Cardiac septum (tissue), 1 donor: Measurements from ENCODE around the gene PROC. TPM values are rescaled to one million over a fixed set of nuclear protein-coding genes. Genes with fewer than 3 reads are reported as not detected.
"Not testable (repeated sequence)": the region's sequence is repeated elsewhere in the genome, so short reads cannot be mapped to it uniquely, and the experiment has no call there.

ENCODE experiments used
- DNase-seq: peaks from one replicate; pipeline ENCODE4 v3.0.0-alpha.2; 2020; ENCODE audit warnings: low spot score
- intact Hi-C: fragments of 100-400 bp; cut with DNase I; formaldehyde crosslinking; loops from one replicate; pipeline ENCODE4 v1.14.0; 2022
- total RNA-seq: library from RNA; stranded (reverse); fragmentation: NEBNext Ultra II Directional; extraction: Animal tissue kit (Norgen Biotek cat#: 25700); gene quantifications from one replicate; pipeline ENCODE4 v1.2.1, GENCODE V29; 2021
- donor health status: DM: no; HTN: no; CAD: no.

Gene PROC
- total RNA-seq, 1 donor from 2014 or later = not detected

DNA sequence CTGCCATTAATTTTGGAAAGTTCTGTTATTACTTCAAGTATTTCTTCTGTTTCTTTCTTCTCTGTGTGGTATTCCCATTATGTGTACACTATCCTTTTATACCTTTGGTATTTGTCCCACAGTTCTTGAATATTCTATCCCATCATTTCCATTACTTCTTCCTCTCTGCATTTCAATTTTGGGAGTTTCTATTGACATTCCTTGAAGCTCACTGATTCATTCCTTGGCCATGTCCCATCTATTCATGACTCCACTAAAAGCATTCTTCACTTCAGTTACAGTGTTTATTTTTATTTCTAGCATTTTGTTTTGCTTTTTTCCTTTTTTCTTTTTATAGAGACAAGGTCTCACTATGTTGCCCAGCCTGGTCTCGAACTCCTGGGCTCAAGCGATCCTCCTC lies 30.3 kb downstream of the PROC start:
- intact Hi-C loops = no loop called here

DNA sequence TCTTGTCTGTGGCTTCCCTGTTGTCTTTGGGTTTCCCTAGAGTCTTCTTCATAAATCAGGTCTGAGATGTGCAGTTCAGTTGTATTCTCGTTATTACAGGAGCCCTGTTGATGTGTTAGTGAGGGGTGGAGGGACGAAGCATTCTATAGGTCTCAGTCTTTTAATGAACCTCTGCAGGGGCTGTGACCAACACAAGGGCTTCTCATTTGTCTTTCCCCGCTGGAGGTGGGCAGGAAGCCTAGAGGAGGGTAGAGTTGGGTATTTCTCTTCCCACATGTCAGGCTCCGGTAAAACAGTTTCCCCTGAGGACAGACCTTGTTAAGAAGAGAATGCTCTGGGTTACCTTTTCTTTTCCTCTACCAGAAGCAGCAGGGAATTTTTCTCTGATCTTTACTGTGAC lies 31.2 kb downstream of the PROC start:
- no peak for DNase-seq
- intact Hi-C loops = no loop called here

More for the DNA sequence above, 30.3 kb downstream of the PROC start:
- DNase-seq = no peak

DNA sequence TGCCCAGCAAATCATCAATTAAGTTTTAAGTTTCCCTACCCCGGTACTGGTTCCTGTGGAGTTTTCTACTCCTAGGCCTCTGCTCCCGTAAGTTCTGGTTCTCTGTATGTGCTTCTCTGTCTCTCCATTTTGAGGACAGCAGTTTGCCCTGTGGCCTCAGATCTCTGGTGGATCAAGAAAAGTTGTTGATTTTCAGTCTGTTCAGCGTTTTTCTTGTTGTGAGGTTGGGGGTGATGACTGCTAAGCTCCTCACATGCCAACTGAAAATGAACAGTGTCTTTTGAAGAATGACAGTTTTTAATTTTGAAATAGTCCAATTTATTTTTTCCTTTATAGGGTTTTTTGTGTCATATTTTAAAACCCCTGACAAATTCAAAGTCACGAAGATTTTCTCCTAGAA lies 31.7 kb downstream of the PROC start:
- no peak for DNase-seq
- intact Hi-C loops = no loop called here

DNA sequence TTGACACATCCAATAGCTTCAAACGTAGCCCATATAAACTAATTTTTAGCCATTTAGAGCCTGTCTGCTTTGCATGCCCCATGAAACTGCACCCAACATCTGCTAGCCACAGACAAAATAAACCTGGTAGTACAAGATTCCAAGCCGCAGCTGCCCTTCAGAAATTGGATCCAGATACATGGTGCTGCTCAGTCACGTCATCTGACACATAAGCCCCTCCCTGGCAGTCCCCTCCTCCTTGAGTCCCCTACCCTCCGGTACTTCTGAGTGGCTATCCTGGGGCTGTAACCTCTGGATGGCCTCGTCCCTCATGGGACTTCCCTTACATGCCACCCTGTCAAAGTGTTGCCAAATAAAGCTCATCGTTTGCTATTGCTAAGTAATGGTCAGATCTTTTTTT lies 33.8 kb downstream of the PROC start:
- intact Hi-C loops = no loop called here
- no peak for DNase-seq

DNA sequence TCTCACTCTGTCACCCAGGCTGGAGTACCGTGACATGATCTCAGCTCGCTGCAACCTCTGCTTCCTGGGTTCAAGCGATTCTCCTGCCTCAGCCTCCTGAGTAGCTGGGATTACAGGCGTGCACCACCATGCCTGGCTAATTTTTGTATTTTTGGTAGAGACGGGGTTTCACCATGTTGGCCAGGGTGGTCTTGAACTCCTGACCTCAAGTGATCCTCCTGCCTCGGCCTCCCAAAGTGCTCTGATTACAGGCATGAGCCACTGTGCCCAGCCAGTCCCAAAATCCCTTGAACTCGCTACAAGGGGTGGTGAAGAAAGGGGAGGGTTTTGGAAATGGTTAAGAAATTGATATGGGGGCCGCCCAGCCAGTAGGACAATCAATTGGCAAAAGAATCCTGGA lies 34.2 kb downstream of the PROC start:
- DNase-seq, intact Hi-C loops: not testable (repeated sequence)

DNA sequence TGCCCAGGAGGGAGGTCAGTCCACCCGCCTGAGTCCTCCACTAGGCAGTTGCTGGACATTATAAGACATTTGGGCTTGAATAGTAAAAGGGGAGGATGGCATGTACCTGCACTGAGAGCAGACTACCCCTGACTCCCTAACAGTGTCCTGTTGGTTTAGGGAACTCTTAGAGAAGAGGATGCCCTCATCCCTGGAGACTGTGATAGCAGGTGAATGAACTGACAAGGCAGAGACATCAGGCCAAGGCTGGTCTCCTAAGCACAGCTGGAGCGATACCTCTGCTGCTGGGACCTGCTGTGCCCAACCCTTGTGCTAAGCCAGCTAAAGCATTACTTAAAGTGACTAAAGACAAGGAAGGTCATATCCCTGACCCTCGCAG lies 34.8 kb downstream of the PROC start:
- no peak for DNase-seq
- intact Hi-C loops = no loop called here

DNA sequence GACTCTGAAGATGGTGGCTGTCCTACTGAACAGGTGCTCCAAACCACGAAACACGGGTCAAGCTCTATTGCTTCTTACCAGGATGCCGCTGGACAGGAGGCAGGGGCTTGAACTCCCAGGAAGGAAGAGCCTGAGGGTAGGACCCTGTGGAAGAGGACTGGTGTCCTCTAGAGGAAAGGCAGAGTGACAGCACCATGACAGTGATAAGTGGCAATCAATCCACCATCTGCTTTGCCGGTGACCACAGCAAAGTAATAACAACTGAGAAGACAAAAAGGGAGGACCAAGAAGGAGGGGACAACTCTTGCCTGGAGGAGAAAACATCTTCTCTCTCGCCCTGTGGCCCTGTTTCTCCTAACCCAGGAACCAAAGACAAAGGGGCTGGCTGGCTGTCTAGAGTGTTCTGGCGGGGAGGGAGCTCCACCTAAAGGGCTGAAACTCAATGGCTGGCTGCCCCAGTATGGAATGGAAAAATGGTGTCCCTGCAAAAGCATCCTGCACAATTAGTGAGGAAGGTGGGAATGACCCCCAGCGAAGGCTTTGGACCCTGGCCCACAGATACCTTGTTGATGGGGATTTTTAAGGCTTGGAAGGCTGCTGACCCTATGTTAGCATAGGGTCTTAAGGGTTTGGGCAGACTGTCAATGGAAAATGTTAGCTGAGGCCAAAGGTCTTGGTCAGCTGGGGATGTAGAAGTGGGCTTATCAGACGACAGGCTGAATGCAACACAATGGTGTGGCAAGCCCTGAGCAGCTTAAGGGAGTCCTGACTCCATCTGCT lies 35.4 kb downstream of the PROC start:
- no peak for DNase-seq
- intact Hi-C loops = no loop called here

DNA sequence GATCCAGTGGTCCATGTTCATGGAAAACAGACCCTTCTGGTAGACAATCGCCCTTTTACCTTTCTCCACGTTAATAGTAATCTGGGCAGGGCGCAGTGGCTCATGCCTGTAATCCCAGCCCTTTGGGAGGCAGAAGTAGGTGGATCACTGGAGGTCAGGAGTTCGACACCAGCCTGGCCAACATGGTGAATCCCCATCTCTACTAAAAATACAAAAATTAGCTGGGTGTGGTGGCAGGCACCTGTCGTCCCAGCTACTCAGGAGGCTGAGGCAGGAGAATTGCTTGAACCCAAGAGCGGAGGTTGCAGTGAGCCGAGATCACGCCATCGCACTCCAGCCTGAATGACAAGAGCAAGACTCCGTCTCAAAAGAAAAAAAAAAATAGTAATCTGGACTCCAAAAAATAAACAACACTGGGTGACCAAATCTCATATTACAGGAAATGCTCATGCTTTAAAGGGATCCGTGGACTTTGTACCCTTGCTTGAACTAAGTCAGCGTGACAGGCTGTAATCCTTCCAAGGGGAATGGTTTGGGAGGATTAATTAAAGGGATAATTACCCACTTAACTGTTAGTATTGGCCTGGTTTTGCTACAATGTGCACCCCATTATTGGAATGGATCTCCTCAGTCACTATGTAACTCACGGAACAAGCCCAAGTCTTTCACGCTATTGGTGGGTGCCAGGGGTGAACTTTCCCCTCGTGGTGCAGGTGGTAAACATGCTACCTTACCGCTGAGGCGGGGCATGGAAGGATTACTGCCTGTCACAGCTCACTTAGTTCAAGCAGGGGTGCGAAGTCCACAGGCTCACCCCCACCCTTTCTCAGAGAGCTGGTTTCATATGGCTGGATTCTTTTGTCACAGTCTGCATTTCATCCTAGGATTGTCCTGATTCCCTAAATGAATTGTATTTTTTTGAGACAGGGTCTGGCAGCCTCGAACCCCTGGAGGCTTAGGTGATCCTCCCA lies 36.7 kb downstream of the PROC start:
- intact Hi-C loops = no loop called here
- no peak for DNase-seq

DNA sequence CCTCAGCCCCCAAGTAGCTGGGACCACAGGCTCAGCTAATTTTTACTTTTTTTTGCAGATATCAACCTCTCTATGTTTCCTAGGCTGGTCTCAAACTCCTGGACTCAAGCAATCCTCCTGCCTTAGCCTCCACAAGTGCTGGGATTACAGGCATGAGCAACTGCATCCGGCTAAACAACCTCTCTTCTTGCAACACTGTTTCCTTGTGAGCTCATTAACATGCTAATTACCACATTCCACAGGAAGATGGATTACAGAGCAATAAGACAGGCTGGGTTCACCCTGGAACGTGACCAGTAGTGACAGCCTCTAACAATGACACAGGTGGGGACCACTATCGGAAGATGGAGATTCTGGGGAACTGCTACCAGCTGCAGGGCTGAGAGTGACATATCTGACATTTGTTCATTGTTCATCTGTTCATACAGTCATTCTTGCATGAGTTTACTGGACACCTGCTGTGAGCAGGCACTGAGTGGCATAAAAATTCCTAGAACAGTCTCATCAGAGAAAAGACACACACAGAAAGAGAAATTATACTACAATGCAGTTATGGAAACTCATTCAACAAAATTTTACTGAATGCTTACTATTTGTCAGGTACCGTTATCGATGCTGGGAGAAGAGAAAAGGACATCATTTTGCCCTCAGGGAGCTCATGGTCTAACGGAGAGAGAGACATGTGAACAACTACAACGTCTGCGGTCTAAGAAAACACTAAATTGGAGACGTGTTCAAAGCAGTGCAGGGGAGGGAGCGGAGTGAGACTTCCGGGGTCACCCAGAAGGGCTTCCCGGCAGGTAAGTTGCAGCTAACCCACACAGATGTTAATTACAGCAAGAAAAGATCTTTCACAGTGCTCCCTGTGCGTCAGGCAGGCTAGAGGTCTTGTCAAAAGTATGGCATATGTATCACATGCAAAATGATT lies 37.6 kb downstream of the PROC start:
- DNase-seq = no peak
- intact Hi-C loops = no loop called here

DNA sequence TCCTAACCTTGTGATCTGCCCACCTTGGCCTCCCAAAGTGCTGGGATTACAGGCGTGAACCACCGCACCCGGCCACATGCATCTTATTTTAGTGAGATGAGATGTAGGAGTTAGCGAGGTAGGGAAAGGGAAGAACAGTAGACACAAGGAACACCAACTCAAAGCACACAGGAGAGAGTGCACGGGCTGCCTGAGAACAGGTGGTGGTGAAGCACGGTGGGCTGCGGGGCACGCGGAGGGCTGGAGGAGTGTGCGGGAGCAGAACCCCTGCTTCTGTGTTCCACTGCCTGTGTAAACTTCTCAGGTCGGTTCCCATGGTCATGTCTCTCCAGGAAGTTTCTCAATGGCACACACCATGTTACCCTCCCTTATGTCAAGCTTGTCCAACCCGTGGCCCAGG lies 38.7 kb downstream of the PROC start:
- no peak for DNase-seq
- intact Hi-C loops = no loop called here

DNA sequence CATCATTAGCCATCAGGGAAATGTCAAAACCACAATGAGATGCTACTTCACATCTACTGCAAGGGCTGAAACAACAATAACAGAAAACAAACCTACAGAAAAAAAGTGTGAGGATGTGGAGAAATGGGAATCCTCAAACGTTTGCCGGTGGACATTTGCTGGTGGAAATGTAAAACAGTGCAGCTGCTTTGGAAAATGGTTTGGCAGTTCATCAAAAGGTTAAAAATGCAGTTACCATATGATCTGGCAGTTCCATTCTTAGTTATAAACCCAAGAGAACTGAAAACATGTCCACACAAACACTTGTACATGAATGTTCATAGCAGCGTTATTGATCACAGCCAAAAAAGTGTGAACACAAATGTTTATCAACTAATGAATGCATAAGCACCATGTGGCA lies 44.2 kb downstream of the PROC start:
- DNase-seq = no peak
- intact Hi-C loops = loop anchor here (10.0 kb wide), 1 partner anchor 388 kb away; no protein-coding TSS in a partner anchor

DNA sequence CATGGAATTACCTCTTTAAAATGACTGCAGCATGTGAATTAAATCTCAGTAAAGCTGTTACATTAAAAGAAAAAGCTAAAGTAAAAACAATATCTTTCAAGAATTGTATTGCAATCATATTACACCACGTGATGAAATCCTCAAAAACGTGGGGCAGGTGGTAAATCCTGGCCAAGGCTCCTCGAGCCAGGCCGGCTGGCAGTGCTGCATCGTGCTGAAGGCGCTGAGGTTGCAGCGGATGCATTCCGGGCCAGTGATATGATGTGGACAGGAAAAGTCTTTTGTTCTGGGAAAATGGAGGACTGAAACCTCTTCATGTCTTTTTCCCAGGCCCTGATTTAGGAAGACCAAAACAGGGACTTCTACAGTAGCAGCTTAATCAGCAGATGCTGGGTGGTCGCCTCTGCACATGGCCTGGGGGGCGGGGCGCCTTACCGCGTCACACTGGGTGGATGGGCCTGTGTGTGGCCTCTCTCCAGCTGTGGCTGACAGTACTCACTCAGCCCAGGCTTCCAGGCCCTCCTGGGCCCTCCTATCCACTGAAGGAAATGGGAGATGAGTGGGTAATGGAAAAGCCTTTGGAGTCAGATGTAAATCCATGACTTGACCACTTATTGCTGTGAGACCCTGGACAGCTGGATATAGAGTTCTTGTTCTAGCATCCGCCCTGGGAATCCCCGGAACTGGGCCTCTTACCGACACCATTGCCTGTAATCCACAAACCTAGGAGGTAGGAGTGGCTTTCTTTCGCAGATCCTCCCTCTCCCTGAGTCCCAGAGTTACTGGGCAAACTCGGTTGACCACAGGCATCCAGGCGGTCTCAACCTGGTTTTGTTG lies 45.1 kb downstream of the PROC start:
- intact Hi-C loops = loop anchor here (10.0 kb wide), 1 partner anchor 389 kb away; no protein-coding TSS in a partner anchor
- DNase-seq = no peak

DNA sequence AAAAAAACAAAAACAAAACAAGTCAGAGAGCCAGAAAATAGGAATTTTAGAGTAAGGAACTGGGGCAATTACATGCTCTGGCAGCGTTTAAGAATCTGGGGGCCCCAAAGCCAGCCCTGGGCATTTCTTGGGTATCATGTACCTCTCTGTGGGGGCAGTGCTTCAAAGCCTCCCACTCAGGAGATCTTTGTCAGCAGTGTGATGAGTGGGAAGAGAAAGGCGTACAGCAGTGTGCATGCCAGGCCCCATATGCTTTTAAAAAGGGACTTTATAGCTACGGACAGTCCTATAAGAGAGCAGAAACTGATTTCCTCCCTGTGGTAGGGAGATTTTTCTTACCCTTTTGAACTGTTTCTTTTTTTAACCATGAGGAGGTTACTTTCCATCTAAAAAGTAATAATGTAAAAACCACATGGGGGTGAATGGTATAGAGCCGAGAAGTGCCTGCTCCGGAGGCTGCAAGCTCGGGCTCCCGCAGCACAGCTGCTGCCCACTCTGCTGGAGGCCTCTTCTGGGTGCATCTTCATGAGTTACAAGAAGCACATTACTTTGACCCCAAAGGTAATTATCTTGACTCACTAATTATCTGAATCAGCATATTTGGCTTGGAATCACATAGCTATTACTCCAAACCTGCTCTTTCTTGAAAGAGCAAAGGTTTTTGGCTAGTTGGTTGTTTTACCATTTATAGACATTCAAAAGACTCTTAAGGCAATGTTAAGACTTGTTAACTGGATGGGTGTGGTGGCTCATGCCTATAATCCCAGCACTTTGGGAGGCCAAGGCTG lies 46.4 kb downstream of the PROC start:
- intact Hi-C loops = loop anchor here (10.0 kb wide), 1 partner anchor 390 kb away; no protein-coding TSS in a partner anchor
- DNase-seq = no peak

DNA sequence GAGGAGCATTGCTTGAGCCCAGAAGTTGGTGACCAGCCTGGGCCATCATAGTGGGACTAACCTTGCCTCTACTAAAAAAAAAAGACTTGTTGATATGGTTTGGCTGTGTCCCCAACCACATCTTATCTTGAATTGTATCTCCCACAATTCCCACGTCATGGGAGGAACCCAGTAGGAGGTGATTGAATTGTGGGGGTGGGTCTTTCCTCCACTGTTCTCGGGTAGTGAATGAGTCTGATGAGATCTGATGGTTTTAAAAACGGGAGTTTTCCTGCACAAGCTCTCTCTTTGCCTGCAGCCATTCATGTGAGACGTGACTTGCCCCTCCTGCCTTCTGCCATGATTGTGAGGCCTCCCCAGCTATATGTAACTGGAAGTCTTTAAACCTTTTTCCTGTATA lies 47.0 kb downstream of the PROC start:
- intact Hi-C loops = loop anchor here (10.0 kb wide), 1 partner anchor 390 kb away; no protein-coding TSS in a partner anchor
- no peak for DNase-seq

DNA sequence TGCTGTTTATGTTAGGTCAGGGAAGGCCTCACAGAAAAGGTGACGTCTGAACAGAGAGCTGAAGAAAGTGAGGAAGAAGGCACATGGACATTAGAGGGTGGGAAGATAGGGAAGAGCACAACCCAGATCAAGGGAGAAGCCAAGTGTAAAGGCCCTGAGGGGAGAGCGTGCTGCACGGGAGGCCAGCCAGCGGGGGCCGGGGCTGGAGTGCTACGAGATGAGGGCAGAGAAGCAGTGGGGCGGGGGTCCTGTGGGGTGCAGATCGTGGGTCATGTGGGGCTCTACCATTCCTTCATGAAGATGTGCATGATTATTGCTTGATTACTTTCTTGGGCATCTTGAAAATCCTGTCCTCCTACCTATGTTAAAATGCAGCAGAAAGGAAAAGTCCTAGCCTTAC lies 50.8 kb downstream of the PROC start:
- intact Hi-C loops = loop anchor here (10.0 kb wide), 1 partner anchor 394 kb away; no protein-coding TSS in a partner anchor
- DNase-seq = no peak

DNA sequence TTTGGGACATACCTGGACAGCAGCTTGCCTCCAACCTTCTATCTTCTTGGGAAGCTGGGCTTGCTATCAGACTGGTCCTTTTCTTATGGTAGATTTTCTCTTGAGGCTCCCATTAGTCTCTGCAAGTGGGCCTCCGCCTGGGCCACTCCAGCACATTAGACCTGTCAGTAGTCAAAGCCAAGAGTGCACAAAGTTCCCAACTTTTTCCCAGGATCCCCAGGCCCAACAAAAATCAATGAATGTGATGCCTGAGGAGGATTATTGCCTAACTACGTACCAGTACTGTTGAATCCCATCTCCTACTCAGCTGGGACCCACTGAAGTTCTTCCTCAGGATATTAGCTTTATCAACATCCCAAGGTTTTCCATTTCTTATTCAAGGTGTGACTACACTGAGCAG lies 51.7 kb downstream of the PROC start:
- intact Hi-C loops = loop anchor here (10.0 kb wide), 1 partner anchor 395 kb away; no protein-coding TSS in a partner anchor
- no peak for DNase-seq

DNA sequence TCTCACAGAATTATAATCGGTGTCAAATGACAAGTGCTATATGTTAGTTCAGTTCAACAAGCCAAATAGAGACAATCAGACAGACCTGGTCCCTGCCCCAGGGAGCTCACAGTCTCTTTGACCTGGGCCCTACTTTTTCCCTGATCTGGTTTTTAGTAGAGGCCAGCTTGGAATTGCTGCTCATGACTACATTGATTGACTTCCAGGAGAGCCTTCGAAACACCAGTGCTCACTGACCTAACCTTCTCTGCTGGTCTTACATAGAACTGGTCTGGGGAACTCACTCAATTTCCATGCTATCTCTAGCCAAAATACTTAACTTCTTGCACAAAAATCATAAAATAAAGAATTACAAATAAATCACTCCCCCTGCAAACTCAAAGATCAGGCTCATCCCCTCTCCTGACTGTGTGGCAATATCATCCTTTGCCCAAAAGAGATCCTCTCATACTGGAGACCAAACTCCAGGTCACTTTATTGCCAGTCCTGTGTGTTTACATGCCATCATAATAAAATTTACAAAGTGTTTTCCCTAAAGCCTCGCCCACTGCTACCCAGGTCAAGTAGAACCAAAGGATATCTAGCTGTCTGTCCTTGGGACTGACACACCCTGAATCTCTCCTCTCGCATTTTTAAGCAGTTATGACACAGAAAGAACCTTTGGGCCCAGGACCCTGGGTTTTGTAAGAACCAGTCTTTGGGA lies 53.2 kb downstream of the PROC start:
- DNase-seq = no peak
- intact Hi-C loops = no loop called here
